Stimulated activated CD8-positive, alpha-beta memory T cell treated with anti-CD3 and anti-CD28 coated beads, Interleukin-4, amount 100 ng/mL, for 48 hours (primary cell): ENCODE data around the gene OTOG.

Experiments
- DNase-seq: peaks from one replicate; pipeline ENCODE4 v3.0.0-alpha.2; 2020

The OTOG gene, protein sequence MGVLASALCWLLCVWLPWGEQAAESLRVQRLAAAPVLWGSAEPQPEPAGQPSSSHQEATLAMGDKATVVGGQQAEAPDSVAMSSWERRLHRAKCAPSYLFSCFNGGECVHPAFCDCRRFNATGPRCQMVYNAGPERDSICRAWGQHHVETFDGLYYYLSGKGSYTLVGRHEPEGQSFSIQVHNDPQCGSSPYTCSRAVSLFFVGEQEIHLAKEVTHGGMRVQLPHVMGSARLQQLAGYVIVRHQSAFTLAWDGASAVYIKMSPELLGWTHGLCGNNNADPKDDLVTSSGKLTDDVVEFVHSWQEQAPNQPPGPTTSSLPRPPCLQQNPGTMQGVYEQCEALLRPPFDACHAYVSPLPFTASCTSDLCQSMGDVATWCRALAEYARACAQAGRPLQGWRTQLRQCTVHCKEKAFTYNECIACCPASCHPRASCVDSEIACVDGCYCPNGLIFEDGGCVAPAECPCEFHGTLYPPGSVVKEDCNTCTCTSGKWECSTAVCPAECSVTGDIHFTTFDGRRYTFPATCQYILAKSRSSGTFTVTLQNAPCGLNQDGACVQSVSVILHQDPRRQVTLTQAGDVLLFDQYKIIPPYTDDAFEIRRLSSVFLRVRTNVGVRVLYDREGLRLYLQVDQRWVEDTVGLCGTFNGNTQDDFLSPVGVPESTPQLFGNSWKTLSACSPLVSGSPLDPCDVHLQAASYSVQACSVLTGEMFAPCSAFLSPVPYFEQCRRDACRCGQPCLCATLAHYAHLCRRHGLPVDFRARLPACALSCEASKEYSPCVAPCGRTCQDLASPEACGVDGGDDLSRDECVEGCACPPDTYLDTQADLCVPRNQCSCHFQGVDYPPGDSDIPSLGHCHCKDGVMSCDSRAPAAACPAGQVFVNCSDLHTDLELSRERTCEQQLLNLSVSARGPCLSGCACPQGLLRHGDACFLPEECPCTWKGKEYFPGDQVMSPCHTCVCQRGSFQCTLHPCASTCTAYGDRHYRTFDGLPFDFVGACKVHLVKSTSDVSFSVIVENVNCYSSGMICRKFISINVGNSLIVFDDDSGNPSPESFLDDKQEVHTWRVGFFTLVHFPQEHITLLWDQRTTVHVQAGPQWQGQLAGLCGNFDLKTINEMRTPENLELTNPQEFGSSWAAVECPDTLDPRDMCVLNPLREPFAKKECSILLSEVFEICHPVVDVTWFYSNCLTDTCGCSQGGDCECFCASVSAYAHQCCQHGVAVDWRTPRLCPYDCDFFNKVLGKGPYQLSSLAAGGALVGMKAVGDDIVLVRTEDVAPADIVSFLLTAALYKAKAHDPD (N-terminal part only)

DNA sequence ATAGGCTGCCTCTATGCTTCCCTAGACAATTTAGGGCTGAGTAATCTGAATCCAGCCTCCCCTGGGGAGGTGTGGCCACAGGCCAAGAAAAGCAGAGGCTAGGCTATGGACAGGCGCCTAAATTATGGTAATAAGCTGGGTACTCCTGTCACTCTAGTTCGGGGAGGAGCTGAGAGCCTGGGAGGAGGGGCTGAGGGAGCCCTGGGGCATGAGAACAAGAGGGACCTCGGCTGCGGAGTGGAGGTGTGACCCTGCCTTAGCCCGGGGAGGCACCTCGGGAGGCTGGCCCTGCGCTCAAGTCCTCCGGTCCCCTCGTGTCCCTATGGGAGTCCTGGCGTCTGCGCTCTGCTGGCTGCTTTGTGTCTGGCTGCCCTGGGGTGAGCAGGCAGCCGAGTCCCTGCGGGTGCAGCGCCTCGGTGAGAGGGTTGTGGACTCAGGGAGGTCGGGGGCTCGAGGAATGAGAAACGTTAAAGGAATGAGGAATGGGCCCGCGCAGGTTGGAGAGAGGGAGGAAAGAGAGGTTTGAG lies at the start of gene OTOG:
Gene OTOG, plus strand, starts transcription at position 209 of the 527 bp plus-strand sequence. Its CDS starts 114 bp downstream, at position 323.
- DNase-seq = no peak

DNA sequence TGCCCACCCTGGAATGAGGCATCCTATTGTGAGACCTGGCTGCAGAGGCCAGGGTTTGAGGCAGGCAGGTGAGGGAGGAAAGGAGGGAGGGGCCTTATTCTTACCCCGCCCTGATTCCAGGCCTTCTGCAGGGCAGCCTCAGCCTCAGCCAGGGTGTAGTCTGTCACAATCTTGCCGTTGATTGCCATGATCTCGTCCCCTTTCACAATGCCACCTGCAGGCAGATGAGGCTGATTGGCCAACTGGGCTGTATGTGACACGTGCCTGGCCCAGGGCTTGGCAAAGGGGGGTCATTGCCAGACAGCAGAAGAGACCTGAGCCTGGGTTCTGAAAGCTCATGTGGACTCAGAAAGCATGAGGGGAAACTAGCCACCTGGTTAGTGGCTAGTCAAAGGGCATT lies 49.0 kb upstream of the OTOG start:
- DNase-seq = no peak

- no peak for DNase-seq
Measured at GRCh38 chr11:17498475-17498874, 48.6 kb upstream of the OTOG start.

DNA sequence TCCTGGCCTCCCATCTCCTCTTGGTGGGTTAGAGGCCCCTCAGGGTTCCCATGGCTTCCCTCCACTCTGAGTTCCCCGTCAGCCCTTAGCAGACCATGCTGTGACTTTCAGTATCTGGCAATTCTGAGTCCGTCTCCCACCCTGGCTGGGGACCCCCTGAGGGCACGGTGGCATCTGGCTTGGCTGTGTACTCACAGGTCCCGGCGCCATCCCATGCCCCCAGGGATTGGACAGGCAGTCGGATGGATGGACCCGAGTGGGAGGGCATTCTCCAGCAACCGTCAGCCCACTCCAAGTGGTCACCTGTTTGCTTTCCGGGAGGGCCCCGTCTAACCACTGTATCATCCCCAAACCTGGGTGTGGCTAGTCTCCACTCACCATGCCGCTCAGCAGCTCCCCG lies 46.4 kb upstream of the OTOG start:
- DNase-seq = no peak

GRCh38 chr11:17502630-17503029 lies 44.4 kb upstream of the OTOG start:
- DNase-seq = no peak

GRCh38 chr11:17504330-17505107 lies 42.5 kb upstream of the OTOG start:
- DNase-seq = peak; percentile 88

DNA sequence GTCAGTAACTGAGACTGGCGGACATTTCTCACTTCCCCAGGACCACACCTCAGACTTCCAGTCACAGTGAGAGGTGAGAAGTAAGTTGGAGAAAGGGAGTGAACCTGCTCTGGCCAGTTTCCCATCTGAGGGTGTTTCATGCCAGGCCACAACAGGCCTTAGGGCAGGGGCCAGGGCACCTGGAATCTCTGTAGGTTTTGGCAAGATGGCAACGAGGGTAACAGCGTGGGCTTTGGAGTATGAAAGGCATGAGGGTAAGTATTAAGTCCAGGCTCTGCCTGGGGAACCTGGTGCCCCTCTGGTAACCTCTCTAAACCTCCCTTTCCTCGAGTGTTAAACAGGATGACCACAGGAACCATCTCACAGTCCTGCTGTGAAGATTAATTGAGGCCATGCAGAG lies 41.9 kb upstream of the OTOG start:
- DNase-seq = no peak

DNA sequence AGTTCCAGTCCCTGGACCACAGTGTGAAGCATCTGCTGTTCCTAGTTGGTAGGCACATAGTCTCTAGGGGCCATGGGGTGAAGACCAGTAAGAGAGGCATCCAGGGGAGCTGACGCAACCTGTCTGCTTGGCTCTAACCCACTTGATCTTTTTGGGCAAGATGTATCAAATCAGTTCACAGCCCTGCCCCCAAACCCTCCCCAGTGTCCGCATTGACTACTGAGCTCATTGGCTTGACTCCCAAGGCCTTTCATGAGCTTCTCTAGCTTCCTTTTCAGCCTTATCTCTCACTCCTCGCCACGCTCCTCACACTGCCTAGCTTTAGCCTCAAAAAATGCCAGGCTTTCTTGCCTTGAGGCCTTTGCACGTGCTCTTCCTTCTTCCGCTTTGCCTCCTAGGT lies 40.7 kb upstream of the OTOG start:
- no peak for DNase-seq

DNA sequence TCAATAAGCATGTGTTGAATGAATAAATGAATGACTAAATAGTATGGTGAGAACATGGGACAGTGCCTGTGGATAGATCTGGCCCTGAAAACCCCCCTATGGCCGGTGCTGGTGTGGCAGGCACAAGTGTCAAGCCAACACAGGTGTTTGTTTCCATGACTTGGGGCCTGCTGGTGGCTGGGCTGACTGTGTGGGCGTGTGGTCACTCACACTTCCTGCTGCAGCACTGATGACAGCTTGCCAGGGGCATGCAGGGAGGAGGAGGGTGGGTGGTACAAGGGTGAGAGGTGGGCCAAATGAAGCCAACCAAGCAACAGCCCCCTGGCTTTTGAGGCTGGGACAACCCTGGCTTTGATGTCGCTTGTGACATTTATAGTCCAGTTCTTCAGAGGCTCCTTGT lies 40.1 kb upstream of the OTOG start:
- no peak for DNase-seq

DNA sequence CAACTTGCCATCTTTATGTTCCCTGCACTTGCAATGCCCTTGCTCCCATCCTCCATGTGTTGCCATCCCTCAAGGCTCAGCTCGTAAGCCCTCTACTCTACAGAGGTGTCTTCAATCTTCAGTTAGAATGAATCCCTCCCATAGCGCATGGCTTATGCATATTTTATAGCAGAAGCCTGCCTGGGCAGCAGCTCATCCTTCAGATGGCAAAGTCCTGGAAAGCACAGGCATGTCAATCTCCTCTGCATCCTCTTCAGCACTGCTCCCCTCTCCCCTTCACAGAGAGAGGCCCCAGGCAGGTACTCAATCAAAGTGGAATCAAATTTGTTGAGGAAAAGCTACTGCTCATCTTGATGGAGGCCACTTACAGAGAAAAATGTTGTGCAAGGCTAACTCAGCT lies 39.3 kb upstream of the OTOG start:
- no peak for DNase-seq

- DNase-seq = no peak
Measured at GRCh38 chr11:17508306-17508705, 38.8 kb upstream of the OTOG start.

GRCh38 chr11:17508791-17509190 lies 38.3 kb upstream of the OTOG start:
- DNase-seq = no peak

GRCh38 chr11:17510507-17511206 lies 36.4 kb upstream of the OTOG start:
- DNase-seq = no peak

GRCh38 chr11:17511571-17511970 lies 35.5 kb upstream of the OTOG start:
- DNase-seq = no peak

- no peak for DNase-seq
Measured at GRCh38 chr11:17512101-17512500, 35.0 kb upstream of the OTOG start.

DNA sequence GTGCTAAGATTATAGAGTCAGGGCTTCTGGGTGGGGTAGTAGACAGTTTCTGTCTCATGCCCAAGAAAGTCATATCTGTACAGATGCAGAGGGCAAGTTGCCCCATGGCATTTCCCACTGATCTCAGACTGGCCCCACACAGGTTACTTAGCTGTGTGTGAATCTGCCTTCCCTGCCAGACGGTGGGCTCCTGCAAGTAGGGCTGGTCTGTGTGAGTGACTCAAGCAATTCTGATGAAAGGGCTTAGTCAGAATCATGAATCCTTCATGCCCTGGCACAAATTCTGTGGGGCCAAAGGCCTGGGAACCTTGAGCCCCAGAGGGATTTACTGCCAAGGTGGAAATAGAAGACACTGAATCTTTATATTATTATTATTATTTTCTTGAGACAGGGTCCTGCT lies 33.2 kb upstream of the OTOG start:
- peak; percentile 35 for DNase-seq

DNA sequence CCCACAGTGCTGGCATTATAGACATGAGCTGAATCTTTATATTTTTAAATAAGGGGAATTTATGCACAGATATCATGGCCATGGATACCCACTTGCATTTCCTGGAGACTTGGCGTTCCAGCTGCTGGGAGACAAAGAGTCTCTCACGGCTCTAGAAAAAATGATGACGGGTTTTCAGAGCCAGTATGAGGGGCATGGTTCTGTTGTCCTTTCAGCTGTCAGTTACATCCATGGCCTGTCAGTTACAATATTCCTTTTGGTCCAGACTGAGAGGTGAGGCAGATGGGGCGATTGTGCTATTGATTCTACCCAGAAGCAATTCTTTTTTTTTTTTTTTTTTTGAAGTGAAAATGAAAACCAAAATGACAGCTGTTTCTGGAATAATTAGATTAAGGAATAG lies 32.6 kb upstream of the OTOG start:
- DNase-seq = no peak

- no peak for DNase-seq
Measured at GRCh38 chr11:17515443-17516176, 31.4 kb upstream of the OTOG start.

DNA sequence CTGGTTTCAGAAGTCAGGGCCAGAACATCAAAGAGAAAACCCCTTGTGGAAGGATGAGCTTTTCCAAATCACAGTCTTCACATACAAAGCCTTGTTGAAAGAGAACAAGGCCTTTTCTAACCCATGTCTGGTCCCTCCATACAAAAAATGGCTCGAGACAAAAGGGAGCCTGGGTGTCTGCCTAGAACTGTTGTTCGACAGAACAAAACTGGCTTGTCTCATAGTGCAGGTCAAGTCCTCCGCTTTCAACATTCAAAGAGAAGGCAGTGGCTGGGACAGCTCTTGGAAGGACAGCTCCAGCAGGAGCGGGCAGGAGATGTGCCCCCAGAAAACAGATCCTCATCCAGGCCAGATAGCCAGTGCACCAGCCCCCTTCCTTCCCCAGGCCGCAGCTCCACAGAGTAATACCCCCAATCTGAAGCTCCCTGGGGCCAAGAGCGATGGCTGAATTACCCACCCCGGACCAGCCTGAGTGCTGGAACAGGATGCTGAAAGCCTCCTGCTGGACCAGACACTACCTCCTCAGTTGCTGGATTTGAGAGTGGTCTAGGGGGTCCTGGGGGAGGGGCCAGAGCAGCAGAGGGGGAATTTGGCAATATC lies 30.4 kb upstream of the OTOG start:
- no peak for DNase-seq

GRCh38 chr11:17517186-17517585 lies 29.9 kb upstream of the OTOG start:
- no peak for DNase-seq
